HL-60 (cell line): Measurements from ENCODE around the gene TPT1.

Experiments
- DNase-seq, 2 experiments: peaks; one replicate each; pipeline ENCODE4 v3.0.0-alpha.2; 2010 to 2020; ENCODE audit warnings: low read depth in 1 of 2, low spot score in 1 of 2
- H3K27ac ChIP-seq: fragments of 250-450 bp; sonication (Bioruptor Pico); replicated peaks from 2 replicates; pipeline ENCODE4 v1.5.1; 2020; ENCODE audit warnings: mild to moderate bottlenecking, moderate library complexity
- H3K27me3 ChIP-seq: fragments of 250-450 bp; sonication (Bioruptor Pico); 2 replicates; pipeline ENCODE4 v1.5.1; 2021; ENCODE audit warnings: mild to moderate bottlenecking, moderate library complexity; ENCODE audit not compliant: insufficient read depth, poor library complexity, severe bottlenecking
- H3K4me3 ChIP-seq: replicated peaks from 2 replicates; pipeline ENCODE4 v1.5.1; 2011; ENCODE audit warnings: mild to moderate bottlenecking, control low read depth, low read length; ENCODE audit not compliant: insufficient read depth
- CTCF ChIP-seq: IDR thresholded peaks from one replicate; pipeline ENCODE4 v1.5.1; 2011; ENCODE audit warnings: low read length, control low read depth, inconsistent platforms; ENCODE audit not compliant: insufficient read depth
- GABPA ChIP-seq: IDR thresholded peaks from 2 replicates; pipeline ENCODE4 v1.6.1; 2012; ENCODE audit warnings: low read depth
- POLR2AphosphoS5 ChIP-seq: IDR thresholded peaks from 2 replicates; pipeline ENCODE4 v1.6.1; 2012; ENCODE audit warnings: low read depth
- SPI1 ChIP-seq: IDR thresholded peaks from 2 replicates; pipeline ENCODE4 v1.6.1; 2012; ENCODE audit warnings: low read depth, mild to moderate bottlenecking, borderline replicate concordance
- TF ChIP-seq, protein P1 (sequence below): IDR thresholded peaks from 2 replicates; pipeline ENCODE4 v1.6.1; 2012; ENCODE audit warnings: low read depth; ENCODE audit not compliant: insufficient replicate concordance

The TPT1 gene

GRCh38 chr13:45306966-45307365 is 34.0 kb downstream of the TPT1 start:
- no peak for DNase-seq
- H3K4me3 ChIP-seq, result no peak overlapping the region
- H3K27ac ChIP-seq, result no peak overlapping the region
- TF ChIP-seq GABPA (no peak), POLR2AphosphoS5 (no peak), CTCF (no peak), SPI1 (no peak)
- TF ChIP-seq, protein P1, sequence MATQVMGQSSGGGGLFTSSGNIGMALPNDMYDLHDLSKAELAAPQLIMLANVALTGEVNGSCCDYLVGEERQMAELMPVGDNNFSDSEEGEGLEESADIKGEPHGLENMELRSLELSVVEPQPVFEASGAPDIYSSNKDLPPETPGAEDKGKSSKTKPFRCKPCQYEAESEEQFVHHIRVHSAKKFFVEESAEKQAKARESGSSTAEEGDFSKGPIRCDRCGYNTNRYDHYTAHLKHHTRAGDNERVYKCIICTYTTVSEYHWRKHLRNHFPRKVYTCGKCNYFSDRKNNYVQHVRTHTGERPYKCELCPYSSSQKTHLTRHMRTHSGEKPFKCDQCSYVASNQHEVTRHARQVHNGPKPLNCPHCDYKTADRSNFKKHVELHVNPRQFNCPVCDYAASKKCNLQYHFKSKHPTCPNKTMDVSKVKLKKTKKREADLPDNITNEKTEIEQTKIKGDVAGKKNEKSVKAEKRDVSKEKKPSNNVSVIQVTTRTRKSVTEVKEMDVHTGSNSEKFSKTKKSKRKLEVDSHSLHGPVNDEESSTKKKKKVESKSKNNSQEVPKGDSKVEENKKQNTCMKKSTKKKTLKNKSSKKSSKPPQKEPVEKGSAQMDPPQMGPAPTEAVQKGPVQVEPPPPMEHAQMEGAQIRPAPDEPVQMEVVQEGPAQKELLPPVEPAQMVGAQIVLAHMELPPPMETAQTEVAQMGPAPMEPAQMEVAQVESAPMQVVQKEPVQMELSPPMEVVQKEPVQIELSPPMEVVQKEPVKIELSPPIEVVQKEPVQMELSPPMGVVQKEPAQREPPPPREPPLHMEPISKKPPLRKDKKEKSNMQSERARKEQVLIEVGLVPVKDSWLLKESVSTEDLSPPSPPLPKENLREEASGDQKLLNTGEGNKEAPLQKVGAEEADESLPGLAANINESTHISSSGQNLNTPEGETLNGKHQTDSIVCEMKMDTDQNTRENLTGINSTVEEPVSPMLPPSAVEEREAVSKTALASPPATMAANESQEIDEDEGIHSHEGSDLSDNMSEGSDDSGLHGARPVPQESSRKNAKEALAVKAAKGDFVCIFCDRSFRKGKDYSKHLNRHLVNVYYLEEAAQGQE, result no peak
- H3K27me3 ChIP-seq, result no peaks in the 10 kb centered on the region

DNA sequence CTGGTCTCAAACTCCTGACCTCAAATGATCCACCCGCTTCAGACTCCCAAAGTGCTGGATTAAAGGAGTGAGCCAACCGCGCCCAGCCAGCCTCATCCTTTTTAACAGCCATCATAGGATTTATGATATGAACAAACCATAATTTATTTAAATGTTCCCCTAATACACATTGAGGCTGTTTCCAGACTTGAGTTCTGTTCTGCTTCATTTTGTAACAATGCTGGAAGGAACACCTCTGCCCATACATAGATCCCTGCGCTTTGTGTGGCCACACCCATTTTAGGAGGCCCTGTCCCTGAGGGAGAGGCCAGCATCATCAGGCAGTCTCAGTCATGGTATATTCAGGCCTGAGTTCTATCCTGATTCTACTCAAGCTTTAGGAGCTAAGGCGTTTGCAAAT is 35.9 kb downstream of the TPT1 start:
- Histone ChIP-seq H3K27me3 (no peaks in the 10 kb centered on the region), H3K4me3 (no peak overlapping the region), H3K27ac (no peak overlapping the region)
- TF ChIP-seq GABPA (no peak), CTCF (no peak), SPI1 (no peak), POLR2AphosphoS5 (no peak)
- TF ChIP-seq, protein P1, result no peak
- no peak for DNase-seq

DNA sequence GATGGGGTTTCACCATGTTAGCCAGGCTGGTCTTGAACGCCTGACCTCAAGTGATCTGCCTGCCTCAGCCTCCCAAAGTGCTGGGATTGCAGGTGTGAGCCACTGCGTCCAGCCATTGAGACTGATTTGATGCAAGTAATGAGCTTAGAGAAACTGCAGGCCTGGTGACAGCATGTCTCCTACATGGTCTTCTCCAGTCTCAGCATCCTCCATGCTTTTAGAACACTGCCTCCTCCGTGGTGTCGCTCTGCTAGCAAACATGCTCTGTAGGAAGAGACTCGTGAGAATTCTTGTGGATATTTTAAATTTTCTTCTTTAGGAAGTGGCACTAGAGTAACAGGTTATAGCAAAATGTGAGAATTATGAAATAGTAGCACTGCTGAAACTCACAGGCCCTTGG is 37.1 kb downstream of the TPT1 start:
- no peak overlapping the region for H3K27ac ChIP-seq
- H3K27me3 ChIP-seq, result no peaks in the 10 kb centered on the region
- no peak for DNase-seq
- TF ChIP-seq, protein P1, result no peak
- TF ChIP-seq GABPA (no peak), CTCF (no peak), SPI1 (no peak), POLR2AphosphoS5 (no peak)
- no peak overlapping the region for H3K4me3 ChIP-seq
